Upper lobe of left lung (tissue), 6 donors: ENCODE data around the gene LMOD2. TPM values are rescaled to one million over a fixed set of nuclear protein-coding genes. Genes with fewer than 3 reads are reported as not detected.

Experiments used
- ATAC-seq, 2 donors: fragments of 200-7000 bp; cut with Tn5 transposase; one replicate each; pipeline ENCODE4 v1.9.1; 2022; ENCODE audit warnings: mild to moderate bottlenecking in 2 of 2, moderate library complexity in 2 of 2; ENCODE audit not compliant: low FRiP score in 2 of 2
- DNase-seq, 2 donors: peaks; one replicate each; pipeline ENCODE4 v3.0.0-alpha.2; 2019 to 2020
- H3K27ac ChIP-seq, 4 donors: fragments of 200-600 bp; sonication (generic); one replicate each; pipeline ENCODE4 v1.5.1; 2016 to 2019
- H3K27me3 ChIP-seq, 4 donors: fragments of 200-600 bp; sonication (generic); one replicate each; pipeline ENCODE4 v1.5.1; 2017 to 2019
- H3K36me3 ChIP-seq, 4 donors: fragments of 200-600 bp; sonication (generic); one replicate each; pipeline ENCODE4 v1.5.1; 2016 to 2019
- H3K4me1 ChIP-seq, 4 donors: fragments of 200-600 bp; sonication (generic); one replicate each; pipeline ENCODE4 v1.5.1; 2018 to 2019
- H3K4me3 ChIP-seq, 4 donors: fragments of 200-600 bp; sonication (generic); one replicate each; pipeline ENCODE4 v1.5.1; 2017 to 2019; ENCODE audit warnings: mild to moderate bottlenecking in 2 of 4, moderate library complexity in 1 of 4
- H3K9me3 ChIP-seq, 4 donors: fragments of 200-600 bp; sonication (generic); one replicate each; pipeline ENCODE4 v1.5.1; 2018 to 2019
- EP300 ChIP-seq, 4 donors: sonication (generic); formaldehyde crosslinking; IDR thresholded peaks; one replicate each; pipeline ENCODE4 v1.5.1; 2017; ENCODE audit warnings: antibody characterized with exemption in 4 of 4, control low read depth in 2 of 4
- POLR2A ChIP-seq, 4 donors: fragments of 450-650 bp; IDR thresholded peaks; one replicate each; pipeline ENCODE4 v1.5.1; 2016 to 2017; ENCODE audit warnings: antibody characterized with exemption in 4 of 4, mild to moderate bottlenecking in 2 of 4
- POLR2AphosphoS5 ChIP-seq, 2 donors: sonication (generic); formaldehyde crosslinking; IDR thresholded peaks; one replicate each; pipeline ENCODE4 v1.5.1; 2017; ENCODE audit warnings: antibody characterized with exemption in 2 of 2
- WGBS, 2 donors: methylation state at CpG; one replicate each; pipeline ENCODE4 v1.1.5; 2017 to 2018; 5-methylcytosine and 5-hydroxymethylcytosine counted together
- total RNA-seq, 6 donors: library from RNA; depleted of rRNA in 4 of 6; stranded (reverse); fragments of >200 nt in 4 of 6; gene quantifications; one replicate each; pipeline versions ENCODE4 v1.1.0 to v1.2.1, GENCODE V29; 2016 to 2021
- TF ChIP-seq, protein P1 (sequence below), 6 experiments: fragments of 450-650 bp in 4 of 6; fragments of 200-600 bp in 2 of 6; sonication (generic) in 2 of 6; IDR thresholded peaks; one replicate each; pipeline ENCODE4 v1.5.1; 2016 to 2019; ENCODE audit warnings: antibody characterized with exemption in 6 of 6
- donor health status: DM: no; HTN: no; CAD: no; lungs with moderate emphysema.
- donor health status: DM: no; HTN: yes; CAD: no; lungs with severe emphysema.

LMOD2 gene
- total RNA-seq, 6 donors from 2014 or later: not detected

DNA sequence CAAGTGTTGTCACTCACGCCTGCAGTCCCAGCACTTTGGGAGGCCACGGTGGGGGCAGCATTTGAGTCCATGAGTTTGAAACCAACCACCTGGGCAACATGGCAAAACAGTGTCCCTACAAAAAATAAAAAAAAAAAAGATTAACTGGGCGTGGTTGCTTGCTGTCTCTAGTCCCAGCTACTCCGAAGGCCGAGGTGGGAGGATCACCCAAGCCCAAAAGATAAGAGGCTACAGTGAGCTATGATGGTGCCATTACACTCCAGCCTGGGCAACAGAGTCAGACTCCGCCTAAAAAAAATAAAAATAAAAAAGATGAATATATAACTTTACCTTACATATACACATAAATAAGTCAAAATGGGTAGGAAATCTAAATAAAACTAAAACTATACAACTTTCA lies 2.5 kb upstream of the LMOD2 start:
- Histone ChIP-seq H3K27ac (no peak overlapping the region), H3K4me3 (no peak overlapping the region), H3K4me1 (no peaks in the 10 kb centered on the region), H3K36me3 (no peaks in the 10 kb centered on the region), H3K9me3 (no peaks in the 10 kb centered on the region), H3K27me3 (no peaks in the 10 kb centered on the region)
- TF ChIP-seq EP300 (IDR thresholded peaks at IDR 0.05): no peak
- 87 to 90% methylated on average over 6 of the region's 6 CpGs for WGBS, 2 donors
- no peak for DNase-seq
- ATAC-seq: no peak

DNA sequence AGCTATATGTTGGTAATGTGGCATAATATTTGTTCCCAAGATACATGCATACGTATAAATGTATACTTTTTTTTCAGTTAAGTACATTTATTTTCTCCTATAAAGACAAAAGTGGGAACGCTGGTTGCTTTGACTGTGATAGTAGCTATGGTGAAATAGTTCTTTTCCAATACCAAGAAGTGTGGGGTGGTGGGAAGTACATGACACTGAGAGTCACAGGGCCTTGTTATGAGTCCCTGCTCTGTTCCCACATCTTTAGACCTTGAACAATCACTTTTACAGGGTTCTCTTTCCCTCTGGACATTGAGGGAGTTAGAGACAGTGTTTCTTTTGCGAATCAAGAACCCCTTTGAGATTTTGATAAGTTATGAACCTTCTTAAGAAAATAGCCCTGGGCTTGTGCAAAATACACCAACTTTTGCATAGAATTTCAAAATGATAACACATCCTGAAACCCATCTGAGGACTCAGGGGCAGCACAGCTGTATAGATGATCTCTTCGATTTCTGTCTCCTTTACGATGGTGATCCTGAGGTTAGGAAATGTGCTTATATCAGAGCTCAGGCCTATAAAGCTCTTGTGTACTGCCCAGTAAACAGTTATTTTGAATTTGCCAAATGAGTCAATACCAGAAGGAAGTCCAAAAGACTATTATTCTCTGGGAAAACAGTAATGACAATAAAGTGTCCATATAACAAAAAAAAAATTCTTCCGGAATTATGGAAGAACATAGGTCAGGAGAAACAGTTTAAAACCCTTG lies 1.1 kb downstream of the LMOD2 start:
- 91 to 92% methylated on average over 6 of the region's 6 CpGs for WGBS, 2 donors
- TF ChIP-seq POLR2AphosphoS5 (IDR thresholded peaks at IDR 0.05) (no peak), EP300 (IDR thresholded peaks at IDR 0.05) (no peak), POLR2A (IDR thresholded peaks at IDR 0.05) (no peak)
- TF ChIP-seq, protein P1, sequence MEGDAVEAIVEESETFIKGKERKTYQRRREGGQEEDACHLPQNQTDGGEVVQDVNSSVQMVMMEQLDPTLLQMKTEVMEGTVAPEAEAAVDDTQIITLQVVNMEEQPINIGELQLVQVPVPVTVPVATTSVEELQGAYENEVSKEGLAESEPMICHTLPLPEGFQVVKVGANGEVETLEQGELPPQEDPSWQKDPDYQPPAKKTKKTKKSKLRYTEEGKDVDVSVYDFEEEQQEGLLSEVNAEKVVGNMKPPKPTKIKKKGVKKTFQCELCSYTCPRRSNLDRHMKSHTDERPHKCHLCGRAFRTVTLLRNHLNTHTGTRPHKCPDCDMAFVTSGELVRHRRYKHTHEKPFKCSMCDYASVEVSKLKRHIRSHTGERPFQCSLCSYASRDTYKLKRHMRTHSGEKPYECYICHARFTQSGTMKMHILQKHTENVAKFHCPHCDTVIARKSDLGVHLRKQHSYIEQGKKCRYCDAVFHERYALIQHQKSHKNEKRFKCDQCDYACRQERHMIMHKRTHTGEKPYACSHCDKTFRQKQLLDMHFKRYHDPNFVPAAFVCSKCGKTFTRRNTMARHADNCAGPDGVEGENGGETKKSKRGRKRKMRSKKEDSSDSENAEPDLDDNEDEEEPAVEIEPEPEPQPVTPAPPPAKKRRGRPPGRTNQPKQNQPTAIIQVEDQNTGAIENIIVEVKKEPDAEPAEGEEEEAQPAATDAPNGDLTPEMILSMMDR (IDR thresholded peaks at IDR 0.05): no peak
- no peak overlapping the region for H3K27ac ChIP-seq

DNA sequence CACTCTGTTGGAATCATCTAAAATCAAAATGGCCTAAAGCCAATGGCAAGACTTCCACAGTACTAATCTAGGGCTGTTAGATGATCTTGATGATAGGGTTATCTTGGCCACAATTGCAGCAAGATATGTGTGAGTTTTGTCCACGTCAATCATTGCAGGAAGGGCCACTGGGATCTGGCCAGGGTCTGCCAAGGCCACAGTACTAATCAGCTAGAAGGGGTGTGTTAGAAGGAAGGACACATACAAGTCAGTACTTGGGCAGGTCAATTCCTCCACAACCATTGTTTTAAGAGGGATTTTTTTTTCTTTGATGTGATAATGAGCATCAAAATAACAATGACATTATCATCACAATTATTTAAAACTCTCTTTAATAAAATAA lies 1.6 kb downstream of the LMOD2 start:
- no peaks in the 10 kb centered on the region for H3K27me3 ChIP-seq
- 25 to 68% methylated on average over 1 of the region's 1 CpG for WGBS, 2 donors
- TF ChIP-seq EP300 (IDR thresholded peaks at IDR 0.05) (no peak), POLR2A (IDR thresholded peaks at IDR 0.05) (no peak), POLR2AphosphoS5 (IDR thresholded peaks at IDR 0.05) (no peak)
- TF ChIP-seq, protein P1 (IDR thresholded peaks at IDR 0.05): no peak
- H3K4me3 ChIP-seq: no peak overlapping the region
- DNase-seq (no peak), ATAC-seq (no peak)
- H3K27ac ChIP-seq: no peak overlapping the region
- no peaks in the 10 kb centered on the region for H3K4me1 ChIP-seq
- H3K36me3 ChIP-seq: no peaks in the 10 kb centered on the region
- H3K9me3 ChIP-seq: no peaks in the 10 kb centered on the region

More for the DNA sequence above, 1.1 kb downstream of the LMOD2 start:
- no peaks in the 10 kb centered on the region for H3K9me3 ChIP-seq
- no peak for DNase-seq
- no peaks in the 10 kb centered on the region for H3K27me3 ChIP-seq
- H3K4me1 ChIP-seq: no peaks in the 10 kb centered on the region
- H3K4me3 ChIP-seq: no peak overlapping the region
- no peak for ATAC-seq
- H3K36me3 ChIP-seq: no peaks in the 10 kb centered on the region

DNA sequence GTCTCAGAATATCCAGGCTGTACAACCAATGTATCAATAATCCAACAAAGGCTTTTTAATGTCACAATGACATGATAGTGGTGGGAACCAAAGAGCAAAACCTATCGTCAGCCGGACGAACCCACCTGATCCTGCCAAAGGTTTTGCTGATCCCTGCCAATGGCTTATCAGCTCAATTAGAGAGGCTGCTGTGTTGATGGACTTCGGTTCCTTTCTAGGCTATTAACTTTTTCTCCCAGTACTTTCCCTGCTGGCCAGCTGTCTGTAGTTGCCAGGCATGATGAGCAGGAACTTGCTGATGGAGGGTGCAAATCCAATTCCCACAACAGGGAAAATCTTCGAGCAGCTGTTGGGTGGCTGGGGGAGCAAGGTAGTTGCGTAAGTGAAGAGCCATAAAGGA lies 2.4 kb downstream of the LMOD2 start:
- 89 to 91% methylated on average over 6 of the region's 6 CpGs for WGBS, 2 donors
- H3K27ac ChIP-seq: no peak overlapping the region
- ATAC-seq (no peak), DNase-seq (no peak)
- H3K4me1 ChIP-seq: no peaks in the 10 kb centered on the region
- H3K9me3 ChIP-seq: no peaks in the 10 kb centered on the region
- no peak for TF ChIP-seq POLR2A (IDR thresholded peaks at IDR 0.05)
- no peak overlapping the region for H3K4me3 ChIP-seq
- no peaks in the 10 kb centered on the region for H3K27me3 ChIP-seq
- H3K36me3 ChIP-seq: no peaks in the 10 kb centered on the region

DNA sequence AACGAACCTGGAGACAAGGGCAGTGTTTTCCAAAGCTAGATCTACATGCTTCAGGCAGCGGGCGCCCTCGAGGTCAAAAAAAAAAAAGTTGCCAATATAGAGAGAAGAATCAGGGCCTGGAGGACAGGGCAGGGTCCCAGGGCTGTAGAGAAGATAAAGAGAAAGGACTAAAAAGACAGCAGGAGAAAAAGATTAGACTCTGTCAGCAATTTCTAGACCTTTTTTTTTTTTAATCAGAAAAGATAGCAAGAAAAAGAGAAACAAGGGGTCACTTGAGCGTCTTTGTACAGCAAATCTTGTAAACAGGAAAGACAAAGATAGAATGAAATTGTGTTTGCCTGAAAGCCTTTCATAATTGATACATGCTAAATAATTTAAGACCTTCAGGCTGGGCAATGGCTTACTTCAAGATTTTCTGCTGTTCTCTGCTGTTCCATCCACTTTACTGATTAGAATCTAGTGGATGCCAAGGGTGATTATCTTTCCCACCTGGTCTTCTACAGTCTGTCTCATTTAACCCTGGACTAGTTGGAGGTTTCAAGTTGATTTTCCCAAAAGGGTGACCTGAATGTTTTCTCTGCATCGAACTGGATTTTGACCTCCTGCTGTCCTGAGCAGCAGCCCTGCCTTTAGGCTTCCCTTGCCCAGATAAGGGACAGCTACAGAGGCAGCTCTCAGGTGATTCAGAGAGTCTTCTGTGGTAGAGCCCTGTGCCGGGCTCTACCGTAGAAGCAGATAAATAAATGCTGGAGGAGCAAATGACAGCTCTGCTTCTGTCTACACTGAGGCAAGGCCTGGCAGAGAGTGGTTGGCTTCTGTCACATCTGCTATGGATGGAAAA lies 5.1 kb downstream of the LMOD2 start:
- H3K36me3 ChIP-seq: no peaks in the 10 kb centered on the region
- no peak overlapping the region for H3K4me3 ChIP-seq
- WGBS, 2 donors: 66 to 72% methylated on average over 8 of the region's 8 CpGs
- no peaks in the 10 kb centered on the region for H3K9me3 ChIP-seq
- ATAC-seq: no peak
- no peak for TF ChIP-seq POLR2AphosphoS5 (IDR thresholded peaks at IDR 0.05)
- TF ChIP-seq, protein P1 (IDR thresholded peaks at IDR 0.05): no peak
- TF ChIP-seq POLR2A (IDR thresholded peaks at IDR 0.05): no peak
- TF ChIP-seq EP300 (IDR thresholded peaks at IDR 0.05): no peak
- H3K27me3 ChIP-seq: no peaks in the 10 kb centered on the region
- H3K27ac ChIP-seq: no peak overlapping the region
- DNase-seq: no peak
- no peaks in the 10 kb centered on the region for H3K4me1 ChIP-seq
